ENCODE measurements around the gene CCDC110.

DNA sequence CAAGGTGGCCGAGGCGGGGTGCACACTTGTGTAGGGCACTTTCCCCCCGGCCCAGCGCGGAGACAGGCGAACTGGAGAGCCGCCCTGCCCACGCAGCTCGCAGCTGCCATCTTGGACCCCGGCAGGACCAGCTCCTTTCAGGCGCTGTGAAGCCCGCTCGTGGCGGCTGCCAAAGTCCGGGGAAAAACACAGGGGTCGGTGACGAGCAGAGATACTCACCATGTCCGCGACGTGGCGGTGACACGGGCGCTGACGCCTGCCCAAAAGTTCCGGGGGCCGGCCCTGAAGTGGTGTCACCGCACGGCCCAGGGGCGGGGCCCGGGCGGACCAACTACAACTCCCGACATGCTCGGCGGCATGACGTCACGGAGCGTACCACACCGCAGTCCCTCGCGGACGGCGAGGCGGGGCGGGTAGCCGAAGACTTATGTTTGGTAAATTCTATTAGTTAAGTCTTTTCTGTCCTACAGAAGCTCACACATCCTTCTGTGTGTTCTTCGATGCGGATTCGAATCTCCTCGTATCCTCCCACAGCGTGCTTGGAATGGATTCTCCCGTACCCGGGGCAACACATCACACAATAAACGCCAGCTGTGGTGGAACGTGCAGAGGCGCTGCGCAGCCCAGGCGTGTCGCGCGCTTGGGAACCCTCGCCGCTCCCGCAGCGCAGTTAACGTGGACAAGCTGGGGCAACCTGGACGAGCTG lies 45.7 kb downstream of the CCDC110 start, which contains the start of gene UFSP2:
- no peak for TF ChIP-seq CTCF (IDR thresholded peaks at IDR 0.05)
- TF ChIP-seq POLR2A (IDR thresholded peaks at IDR 0.05): peak in 1 of 2 donors; percentile 82

All from heart left ventricle (tissue), 13 donors.